MM.1S (cell line): ENCODE results near the gene CNTN5.
"Not testable (repeated sequence)": the region's sequence is repeated elsewhere in the genome, so short reads cannot be mapped to it uniquely, and the experiment has no call there.

Experiments used
- EZH2 ChIP-seq: fragments of 300-600 bp; sonication (generic); optimal IDR thresholded peaks from 2 replicates; pipeline ENCODE3; 2017; ENCODE audit warnings: low read depth, mild to moderate bottlenecking, antibody characterized with exemption, low read length, mixed read lengths
- EZH2phosphoT487 ChIP-seq: fragments of 300-600 bp; sonication (generic); IDR thresholded peaks from 2 replicates; pipeline ENCODE4 v1.6.1; 2018; ENCODE audit warnings: antibody characterized with exemption, low read length

DNA sequence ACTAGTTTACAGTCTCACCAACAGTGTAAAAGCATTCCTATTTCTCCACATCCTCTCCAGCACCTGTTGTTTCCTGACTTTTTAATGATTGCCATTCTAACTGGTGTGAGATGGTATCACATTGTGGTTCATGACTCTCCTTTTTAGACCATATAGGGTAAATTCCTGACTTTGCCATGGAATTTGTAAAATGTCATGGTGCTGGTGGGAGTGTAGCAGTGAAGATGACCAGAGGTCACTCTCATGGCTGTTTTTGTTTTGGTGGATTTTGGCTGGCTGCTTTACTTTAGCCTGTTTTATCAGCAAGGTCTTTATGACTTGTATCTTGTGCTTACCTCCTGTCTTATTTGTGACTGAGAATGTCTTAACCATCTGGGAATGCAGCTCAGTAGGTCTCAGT is 816.0 kb downstream of the CNTN5 start:
- not testable (repeated sequence) for TF ChIP-seq EZH2, EZH2phosphoT487
